DMS79 (cell line): ENCODE data around the gene PCDHGC4.

Experiments used
- DNase-seq: peaks from one replicate; lab custom pipeline; 2025; lab: John Stamatoyannopoulos, UW

Gene PCDHGC4

DNA sequence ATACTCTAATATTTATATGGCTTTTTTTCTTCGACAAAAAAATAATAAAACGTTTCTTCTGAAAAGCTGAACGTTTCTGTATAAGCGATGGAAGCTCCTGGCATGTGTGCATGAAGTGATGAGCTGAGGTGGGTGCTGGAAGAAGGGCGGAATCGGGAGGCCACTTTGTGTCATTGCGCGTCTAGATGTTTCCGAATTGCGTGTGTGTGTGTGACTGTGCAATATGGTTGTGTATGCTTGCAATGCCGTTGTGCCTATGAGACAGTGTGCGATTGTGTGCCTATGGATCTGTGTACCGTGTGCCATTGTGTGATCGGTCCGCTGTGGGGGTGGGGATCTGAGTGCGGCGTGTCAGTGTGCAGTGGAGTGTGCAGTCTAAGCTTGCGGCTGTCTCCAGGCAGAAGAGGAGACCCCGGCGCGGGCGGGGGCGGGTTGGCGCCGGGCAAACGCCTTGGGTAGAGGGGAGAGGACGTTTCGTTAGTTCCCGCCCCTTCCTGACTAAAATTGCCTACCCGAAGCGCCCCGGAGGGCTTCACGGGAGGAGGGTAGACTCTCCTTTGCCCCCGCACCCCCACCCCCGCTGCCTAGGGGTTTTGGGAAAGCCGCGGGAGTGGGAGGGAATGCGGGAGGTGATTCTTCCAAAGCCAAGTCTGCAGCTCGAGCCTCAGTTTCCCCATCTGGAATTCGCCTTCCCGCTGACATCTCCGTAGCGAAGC, 28.2 kb downstream of the PCDHGC4 start:
- peak; percentile 29 for DNase-seq

DNA sequence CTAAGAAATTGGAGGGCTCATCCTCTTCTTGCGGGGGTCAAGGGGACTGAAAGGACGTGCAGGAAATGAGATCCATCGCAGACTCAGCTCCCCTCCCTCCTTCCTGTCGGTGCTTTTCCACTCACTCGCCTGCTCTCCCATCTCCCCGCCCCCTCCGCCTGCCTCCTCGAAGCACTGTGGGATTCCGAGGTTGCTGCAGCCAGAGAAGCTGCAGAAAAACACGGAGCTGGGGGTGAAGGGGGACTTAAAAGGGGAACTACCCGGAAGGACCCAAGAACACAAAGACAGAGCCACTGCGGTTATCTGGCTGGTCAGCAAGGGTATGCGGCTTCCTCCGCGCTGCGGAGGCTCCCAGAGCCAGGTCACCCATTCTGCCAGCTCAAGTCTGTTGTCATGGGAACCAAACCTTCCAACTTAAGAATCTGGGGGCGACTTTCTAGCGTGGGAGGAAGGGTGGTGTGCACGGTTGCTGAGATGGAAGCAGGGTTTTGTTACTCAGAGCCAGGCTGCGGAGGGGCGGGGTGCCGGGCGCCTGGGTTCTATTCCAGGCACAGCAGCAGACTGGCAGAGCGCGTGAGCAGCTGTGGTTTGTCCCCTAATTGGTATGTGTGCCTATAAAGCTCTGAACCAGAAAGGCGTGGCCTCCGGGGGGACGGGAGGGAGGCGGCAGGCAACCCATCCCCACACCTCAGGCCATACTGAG, 28.9 kb downstream of the PCDHGC4 start:
- no peak for DNase-seq

DNA sequence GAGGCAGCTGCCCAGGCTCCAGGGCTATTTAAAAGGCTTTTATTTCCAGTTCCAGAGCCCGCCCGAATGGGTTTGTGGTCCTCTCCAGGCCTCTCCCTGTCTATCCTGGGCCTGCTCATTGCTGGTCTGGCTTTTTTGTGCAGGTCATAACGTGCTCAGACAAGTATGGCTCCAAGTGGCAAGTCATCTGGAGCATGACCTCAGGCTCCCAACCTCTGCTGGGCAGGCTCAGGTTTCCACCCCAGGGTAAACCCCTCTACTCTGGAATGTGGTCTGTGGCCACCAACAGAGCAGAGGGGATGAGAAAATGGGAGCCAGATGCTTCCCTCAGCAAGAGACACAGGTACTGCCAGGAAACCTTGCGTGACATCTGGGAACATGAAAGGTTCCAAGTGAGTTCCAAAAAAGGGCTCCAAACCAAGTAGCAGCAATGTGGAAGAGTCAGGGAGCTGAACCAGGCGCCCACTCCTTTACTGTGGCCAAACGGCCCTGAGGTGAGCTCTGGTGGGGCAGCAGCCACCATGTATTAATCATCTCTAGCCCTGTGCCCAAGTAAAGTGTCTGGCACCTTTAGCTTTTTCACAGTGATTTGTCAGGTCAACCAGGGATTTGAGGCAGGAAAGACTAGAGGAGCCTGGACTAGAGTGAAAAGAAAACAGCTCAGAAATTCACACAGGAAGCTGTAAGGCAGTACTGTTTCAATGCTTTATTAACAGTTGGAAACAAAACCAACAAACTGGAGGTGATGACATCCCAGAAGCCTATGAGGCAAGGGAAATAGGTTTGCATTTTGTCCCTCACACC, 29.7 kb downstream of the PCDHGC4 start:
- peak; percentile 91 for DNase-seq

DNA sequence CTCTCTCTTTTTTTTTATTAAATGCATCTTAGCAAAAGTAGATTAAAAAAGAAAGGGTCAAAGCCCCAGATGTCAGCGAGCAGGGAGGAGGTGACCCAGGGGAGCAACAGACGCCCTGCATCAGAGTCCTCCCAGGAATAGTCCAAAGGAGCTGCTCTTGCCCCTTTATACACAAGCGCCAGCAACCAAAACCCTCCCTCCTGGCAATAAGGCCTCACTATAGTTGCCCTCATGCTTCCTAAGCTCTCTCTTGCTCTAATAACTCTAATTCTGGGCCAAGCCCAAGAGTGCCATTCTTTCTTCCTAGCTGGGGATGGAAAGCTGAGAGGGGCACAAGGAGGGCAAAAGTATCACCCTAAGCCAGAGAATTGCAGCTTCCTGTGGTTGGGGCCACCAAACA, 30.3 kb downstream of the PCDHGC4 start:
- DNase-seq = no peak

DNA sequence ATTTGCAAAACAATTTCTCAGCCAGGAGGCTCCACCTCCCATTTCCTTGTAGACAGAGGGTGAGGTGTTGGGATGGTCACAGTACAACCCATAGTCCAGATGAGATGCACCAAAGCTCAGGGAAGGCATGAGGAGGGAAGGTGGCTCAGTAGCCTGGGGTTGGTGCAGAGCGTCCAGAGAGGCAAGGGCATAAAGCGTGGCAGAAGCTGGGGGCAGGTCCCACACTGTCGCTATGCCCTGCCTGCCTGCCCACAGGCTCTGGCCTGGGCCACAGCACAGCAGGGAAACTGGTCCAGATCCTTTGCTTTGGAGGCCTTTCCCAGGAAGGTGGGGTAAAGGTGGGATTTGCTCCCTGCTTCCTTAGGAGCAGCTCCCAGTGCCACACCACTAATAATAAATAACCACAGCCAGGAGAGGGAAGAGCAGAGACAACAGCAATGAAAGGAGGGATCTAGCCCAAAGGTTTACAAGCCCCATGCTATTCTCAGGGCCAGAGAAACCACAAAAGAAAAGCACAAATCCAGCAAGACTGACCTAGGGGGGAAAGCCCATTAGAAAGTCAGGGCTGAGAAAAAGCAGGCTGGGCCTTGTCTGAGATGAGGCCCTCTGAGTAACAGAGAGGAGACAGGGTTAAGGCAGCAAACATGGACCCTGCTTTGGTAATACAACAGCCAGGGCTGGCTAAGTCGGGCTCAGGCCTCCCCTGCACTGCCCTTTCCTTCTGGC, 31.3 kb downstream of the PCDHGC4 start:
- no peak for DNase-seq

DNA sequence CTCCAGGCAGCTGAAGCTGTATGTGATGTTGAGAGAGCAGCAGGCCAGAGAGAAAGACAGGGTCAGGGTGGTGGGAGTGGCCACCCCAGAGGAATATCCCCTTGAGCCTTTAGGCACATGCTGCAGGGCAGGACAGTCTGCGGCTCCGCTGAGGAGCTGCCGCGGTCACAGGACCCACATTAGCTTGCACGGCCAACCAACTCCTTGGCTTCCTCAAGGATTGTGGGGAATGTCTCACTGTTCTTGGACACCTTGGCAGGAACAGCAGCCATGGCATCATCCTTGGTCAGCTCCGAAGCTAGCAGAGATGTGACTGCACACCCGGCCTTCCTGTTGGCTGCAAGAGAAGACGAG, 31.8 kb downstream of the PCDHGC4 start:
- DNase-seq = no peak

DNA sequence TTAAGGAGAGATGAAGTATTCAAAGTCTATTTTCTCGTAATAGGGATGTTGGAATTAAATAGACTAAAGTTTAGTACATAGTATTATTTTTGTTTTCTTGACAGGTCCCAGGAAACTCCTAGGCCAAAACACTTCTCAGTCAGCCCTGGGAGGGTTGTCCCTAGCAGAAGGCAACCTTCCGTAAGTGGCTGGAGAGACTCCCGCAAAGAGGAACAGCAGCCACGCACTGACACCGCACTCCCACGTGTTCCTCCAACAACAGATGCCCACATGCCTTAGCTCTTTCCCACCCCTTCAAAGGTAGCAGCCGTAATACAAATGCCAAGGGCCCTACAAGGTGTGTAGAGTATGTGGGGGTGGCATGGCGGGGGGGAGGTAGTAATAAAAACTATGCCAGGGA, 32.5 kb downstream of the PCDHGC4 start:
- DNase-seq = no peak

DNA sequence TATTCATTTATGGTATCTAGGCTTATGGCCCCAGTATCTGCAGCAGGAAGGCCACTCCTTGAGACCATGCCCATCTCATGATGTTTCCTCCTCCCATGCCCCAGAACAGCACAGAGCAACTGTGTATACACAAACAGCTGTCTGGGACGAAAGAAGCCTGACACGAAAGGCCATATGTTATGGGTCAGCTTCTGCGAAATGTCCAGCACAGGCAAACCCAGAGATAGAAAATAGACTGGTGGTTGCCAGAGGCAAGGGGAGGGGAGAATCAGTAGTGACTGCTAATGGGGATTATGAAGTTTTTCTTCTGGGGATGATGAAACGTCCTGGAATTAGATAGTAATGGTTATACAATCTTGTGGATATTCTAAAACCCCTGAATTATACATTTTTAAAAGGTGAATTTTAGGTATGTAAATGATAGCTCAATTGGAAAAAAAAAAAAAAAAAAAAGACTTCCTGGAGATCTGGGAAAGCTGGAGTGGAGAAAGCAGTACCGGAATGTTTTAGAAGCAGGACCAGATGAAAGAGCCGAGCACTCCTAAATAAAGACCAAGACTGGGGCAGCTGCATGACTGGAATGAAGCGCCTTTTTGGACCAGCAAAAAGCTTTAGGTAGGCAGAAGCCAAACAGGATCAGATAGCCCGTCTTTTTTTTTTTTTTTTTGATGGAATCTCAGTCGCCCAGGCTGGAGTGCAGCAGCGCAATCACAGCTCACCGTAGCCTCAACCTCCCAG, 33.2 kb downstream of the PCDHGC4 start:
- no peak for DNase-seq

DNA sequence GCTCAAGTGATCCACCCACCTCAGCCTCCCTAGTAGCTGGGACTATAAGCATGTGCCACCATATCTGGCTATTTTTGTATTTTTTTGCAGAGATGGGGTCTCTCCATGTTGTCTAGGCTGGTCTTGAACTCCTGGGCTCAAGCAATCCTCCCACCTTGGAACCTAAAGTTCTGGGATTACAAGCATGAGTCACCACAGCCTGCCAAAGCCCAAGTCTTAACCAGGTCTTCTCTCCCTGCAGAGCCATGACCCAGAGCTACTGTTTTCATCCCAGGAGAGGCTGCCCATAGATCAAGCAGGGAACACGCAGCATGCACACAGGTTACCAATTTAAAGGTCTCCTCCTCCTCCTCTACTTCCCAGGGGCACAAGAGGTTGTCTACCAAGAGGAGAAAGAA, 33.8 kb downstream of the PCDHGC4 start:
- DNase-seq = no peak

DNA sequence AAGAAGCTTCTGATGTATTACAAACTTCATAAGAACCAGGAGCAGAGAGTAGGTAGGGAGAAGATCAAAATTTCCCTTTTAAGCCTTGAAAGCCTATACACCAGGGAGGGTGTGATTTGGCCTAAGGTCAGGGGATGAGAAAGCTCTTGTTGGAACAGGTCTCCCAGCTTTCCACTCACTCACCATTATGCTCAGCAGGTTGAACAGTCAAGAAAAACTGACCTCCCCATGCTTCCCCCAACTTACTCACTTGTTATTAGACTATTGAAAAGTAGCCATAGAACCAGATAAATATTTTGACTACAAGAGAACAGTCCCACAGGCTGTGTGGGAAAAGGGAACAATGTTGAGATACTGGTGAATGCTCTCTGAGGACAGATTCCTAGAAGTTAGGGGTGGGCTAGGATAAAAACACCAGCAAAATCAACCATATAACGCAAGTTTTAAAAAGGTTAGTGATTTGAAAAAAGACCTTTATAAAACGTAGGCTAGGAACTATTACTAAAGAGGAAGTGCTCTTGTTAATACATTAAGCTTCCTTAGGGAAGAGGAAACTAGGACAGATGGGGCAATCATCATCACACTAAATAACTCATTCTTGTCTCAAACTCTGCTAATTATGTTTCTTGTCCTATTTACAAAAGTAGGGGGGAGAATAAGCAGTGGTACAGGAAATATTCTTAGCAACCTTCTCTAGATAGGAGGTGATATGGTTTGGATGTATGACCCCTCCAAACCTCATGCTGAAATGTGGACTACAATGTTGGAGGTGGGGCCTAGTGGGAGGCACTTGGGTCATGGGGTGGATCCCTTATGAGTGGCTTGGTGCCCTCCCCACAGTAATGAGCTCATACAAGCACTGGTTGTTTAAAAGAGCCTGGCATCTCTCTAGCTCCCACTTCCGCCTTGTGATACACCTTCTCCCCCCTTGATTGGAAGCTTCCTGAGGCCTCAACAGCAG, 35.1 kb downstream of the PCDHGC4 start:
- DNase-seq = no peak

DNA sequence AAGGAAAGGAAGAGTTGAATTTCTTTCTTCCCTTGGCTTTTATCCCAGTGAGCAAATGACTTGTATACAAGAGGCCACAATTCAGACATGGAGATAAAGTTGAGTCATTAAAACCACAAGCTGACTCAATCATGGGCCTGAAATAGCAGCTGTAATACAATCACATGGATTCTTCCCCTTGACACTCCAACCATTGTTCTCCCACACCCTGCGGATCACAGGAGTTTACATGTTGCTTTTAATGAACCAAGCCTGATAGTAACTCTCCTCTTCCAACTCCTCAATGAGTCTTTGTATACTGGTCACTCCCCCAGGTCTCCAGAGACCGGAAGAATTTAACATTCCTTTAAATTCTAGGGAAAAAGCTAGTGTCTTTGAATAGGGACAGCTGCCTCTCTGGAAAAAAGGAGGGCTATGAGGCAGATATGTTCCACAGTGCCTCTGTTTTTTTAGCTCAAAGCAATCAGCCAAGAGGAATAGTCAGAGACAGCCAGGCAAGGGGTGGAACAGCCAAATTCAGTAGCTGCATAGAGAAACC, 36.5 kb downstream of the PCDHGC4 start:
- DNase-seq = no peak

DNA sequence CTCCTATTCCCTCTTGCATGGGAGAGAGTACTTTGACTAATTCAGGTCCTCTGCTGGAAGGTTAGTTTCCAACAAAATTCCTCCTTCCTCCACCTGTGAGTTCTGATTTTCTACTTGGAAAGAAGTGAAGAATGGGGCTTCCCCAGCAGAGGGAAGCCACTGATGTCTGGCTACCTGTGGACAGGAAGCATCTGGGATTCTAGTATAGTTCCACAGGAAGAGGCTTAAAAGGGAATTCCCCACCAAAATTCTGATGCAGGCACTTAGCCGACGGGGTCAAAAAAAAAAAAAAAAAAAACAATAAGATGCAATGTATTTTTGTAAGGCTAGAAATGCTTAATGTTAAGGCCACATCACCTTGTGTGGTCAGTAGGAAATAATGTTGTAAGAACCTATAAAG, 37.5 kb downstream of the PCDHGC4 start:
- DNase-seq = no peak

DNA sequence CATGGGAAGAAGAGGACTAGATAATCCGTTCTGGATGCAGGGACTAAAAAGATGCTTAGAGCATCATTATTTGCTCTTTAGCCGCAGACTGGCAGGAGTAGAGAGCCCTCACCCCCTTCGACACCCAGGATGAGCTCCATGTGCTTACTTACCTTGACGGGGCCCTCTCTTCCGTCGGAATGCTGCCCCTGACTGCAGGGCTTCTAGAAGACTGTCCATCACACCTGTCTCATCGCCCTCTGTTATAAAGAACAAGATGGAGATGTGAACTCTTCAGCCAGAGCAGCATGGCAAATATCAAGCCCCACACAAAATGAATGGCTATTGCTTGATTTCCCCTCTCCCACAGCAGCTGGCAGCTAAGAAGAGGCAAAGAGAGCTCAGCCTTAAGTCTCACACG, 39.2 kb downstream of the PCDHGC4 start:
- DNase-seq = no peak

DNA sequence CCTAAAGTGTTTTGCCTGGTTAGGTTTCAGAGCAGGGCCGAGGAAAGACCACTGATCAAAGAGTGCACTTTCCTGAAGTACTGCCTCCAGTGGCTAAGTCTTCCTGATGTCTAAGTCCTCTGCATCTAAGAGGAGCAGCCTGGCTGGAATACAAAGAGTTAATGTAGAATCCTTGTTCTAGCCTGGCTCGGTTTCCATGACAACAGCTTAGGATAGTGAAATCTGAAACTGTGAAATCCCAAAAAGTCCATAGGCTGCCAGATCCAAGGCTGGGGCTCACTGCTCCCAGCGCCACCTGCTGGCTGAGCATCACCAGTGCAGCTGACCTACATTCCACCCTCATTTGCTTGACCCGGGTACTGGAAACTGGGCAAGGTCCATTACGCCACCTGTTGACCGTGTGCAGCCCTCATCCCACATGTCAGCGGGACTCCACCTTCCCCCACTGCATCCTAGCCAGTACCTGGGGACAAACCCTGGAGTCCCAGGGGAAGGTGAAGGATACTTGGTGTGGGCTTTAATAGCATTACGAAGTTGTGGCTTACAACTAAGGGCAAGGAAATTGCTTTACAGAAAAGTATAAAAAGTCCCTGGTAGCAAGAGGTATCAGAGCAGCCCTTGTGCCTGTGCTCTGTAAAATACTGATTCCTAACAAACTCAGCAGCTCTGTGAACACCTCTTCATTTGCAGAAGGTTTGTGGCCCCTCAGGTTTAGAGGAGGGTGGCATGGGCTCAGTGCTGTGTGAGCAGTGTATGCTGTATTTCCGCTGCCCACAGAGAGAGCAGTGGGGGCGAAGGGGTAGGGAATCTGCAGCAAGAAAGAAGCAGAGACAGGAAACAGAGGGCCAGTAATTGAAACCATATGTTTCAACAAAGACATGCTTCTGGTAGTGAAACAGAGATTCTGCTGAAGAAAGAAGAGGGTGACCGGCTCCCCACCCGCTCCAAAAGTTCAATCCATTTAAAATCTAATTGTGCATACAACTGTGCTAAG, 40.1 kb downstream of the PCDHGC4 start:
- DNase-seq = peak; percentile 46

DNA sequence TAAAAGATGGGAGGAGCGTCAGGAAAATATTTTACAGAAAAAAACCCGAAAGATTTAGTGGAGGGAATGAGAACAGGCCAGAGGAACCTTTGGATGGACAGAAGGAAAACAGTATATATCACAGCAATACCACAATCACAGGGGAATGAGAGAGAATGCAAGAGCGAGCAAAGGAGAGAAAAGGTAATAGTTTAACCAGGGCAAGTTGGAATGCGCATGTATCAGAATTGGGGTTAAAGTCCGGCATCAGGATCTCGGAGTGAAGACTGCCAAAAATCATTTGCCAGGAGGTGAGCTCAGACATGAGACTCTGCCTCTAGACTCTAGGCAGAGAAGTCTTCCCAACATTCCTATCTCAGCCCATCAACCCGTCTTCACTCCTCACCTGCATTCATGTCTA, 40.8 kb downstream of the PCDHGC4 start:
- no peak for DNase-seq

DNA sequence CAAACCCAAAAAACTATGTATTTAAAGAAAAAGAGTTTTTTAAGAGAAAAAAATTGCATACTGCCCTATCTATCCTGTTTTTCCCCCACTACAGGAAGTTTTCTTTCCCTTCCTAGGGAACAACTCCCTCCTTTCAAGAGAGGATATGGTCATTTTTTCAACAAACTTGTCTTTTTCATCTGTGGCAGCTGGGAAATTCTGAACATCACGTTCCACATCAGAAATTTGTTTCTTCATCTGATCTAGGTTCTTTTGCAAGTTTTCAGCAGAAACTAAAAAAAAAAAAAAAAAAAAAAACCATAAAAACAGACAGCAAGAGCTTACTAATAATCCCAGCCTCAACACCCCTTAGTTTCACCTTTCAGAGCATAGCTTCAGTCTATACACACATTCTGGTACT, 42.6 kb downstream of the PCDHGC4 start:
- DNase-seq = no peak

DNA sequence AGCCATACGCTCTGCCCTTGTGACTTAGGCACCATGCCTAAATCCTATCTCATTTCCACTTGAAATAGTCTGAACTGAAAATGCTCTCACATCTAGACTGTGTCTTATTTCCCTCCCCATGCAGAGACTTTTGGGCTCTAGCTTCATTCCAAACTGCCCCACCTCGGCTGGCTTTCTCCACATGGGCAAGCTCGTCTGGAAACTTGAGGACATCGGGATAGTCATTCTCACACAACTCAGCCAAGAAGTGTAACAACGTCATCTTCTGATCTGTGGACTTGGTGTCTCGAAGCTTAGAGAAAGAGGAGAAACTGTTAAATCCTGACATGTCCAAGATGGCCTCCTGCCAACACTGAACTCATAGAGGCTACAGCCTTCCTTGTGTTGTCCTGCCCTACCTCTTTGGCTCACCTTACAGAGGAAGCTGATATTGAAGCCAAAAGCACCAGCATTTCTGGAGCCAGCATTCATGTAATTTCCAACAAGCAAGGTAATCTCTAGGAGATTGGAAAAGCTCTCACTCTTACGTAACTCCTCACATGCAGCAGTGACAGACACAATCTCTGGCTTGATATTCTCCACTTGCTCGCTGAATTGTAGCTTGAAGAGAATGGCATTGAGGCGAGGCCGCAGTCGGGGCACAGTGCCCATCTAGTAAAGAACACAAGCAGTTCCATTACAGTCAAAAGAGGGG, 43.6 kb downstream of the PCDHGC4 start:
- no peak for DNase-seq

DNA sequence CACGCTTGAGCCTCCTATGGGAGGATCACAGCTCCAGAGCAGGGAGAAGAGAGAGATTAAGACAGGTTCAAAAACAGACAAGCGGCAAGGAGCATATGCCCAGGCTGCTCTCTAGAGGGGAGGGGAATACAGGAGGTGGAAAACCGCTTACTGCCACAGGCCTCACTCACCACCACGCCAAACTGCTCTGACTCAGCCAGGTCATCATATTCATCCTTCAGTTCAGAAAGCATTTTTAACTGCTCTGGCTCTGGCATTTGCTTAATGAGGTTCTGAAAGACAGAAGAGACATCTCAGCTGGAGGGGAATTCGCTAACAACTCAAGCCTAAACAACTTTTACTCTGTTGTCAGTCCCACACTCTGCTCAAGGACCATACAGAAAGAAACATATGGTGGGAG, 44.2 kb downstream of the PCDHGC4 start:
- DNase-seq = no peak
